ENCODE data around the gene SPOCK1.

Gene SPOCK1

GRCh38 chr5:137328991-137329390 is 170.1 kb downstream of the SPOCK1 start:
- DNase-seq (ENCODE audit: low spot score) = no peak

DNA sequence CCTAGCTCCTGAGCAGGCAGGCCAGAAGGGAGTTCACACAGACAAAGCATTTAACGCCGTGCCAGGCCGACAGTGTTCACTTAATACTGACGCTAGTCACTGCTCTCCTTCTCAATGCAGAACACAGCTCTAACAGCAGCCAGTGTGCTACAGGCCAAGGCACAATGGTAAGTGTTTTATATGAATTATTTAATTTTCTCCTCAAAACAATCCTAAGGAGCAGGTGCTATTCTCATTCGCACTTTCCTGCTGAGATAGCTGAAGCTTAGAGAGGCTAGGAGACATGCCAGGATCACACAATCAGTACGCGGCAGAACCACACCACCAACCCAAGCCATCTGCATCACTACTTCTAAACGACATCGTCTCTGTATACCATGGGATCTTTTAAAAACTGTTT is 170.7 kb downstream of the SPOCK1 start:
- no peak for DNase-seq (ENCODE audit: low spot score)

GRCh38 chr5:137325721-137326120 is 173.4 kb downstream of the SPOCK1 start:
- no peak for DNase-seq (ENCODE audit: low spot score)

GRCh38 chr5:137320056-137321045 is 178.8 kb downstream of the SPOCK1 start:
- DNase-seq (ENCODE audit: low spot score) = no peak

DNA sequence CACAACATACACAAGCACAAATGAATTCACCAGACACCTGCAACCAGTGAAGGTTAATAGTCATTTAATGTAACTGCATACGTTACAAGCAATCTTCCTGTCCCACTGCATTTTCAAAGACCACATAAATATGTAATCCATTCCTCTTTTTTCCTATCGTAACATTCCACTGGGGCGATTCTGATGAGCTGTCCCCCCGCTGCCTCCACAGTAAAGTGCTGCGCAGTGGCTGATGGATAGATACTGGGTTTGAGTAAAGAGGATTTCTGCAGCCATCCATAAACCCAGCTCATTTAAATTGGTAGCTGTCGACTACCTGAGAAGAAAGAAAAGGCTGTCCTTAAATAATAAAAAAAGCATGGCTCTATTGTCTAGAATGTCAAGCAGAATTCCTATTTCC is 181.1 kb downstream of the SPOCK1 start:
- no peak for DNase-seq (ENCODE audit: low spot score)

- DNase-seq (ENCODE audit: low spot score) = no peak
These were observed 182.8 kb downstream of the SPOCK1 start for GRCh38 chr5:137316346-137316736.

- DNase-seq (ENCODE audit: low spot score) = no peak
These were observed 183.4 kb downstream of the SPOCK1 start for GRCh38 chr5:137315534-137316345.

DNA sequence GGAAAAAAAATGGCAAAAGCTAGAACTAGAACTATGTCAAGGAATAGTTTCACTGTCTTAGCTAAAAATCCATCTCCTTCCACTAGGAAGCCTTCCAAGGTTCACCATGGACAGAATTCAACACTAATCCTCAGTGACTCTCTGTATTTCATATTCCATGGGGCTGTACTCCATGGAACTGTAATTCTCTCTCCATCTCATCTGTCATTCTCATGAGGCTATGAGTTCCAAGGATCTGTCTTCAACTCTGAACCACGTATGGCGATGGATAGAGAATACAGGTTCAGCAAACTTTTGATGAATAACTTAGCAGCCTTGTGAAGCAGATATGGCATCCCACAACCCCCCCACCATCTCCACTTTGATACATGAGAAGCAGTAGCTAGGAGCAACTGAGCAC is 184.0 kb downstream of the SPOCK1 start:
- no peak for DNase-seq (ENCODE audit: low spot score)

GRCh38 chr5:137313526-137314175 is 185.5 kb downstream of the SPOCK1 start:
- no peak for DNase-seq (ENCODE audit: low spot score)

DNA sequence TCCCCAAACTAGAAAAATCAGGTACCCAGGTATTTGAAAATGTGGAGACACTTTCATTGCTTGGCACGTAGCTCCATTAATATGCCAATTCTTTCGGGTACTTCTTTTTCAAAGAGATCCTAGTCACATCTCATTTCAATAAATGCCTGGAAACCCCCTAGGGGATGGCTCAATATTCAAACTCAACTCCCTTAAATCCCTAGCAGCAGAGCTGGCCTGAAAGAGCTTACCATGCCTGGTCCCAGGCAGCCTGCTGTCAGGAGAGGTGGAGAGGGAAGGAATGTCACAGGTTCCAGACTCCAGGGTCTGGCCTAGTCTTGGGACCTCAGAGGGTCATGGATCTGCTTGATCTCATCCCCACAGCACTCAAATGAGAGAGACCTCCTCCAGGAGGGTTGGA is 187.1 kb downstream of the SPOCK1 start:
- no peak for DNase-seq (ENCODE audit: low spot score)

GRCh38 chr5:137310051-137310730 is 188.9 kb downstream of the SPOCK1 start:
- DNase-seq (ENCODE audit: low spot score) = no peak

GRCh38 chr5:137309290-137309689 is 189.8 kb downstream of the SPOCK1 start:
- no peak for DNase-seq (ENCODE audit: low spot score)

DNA sequence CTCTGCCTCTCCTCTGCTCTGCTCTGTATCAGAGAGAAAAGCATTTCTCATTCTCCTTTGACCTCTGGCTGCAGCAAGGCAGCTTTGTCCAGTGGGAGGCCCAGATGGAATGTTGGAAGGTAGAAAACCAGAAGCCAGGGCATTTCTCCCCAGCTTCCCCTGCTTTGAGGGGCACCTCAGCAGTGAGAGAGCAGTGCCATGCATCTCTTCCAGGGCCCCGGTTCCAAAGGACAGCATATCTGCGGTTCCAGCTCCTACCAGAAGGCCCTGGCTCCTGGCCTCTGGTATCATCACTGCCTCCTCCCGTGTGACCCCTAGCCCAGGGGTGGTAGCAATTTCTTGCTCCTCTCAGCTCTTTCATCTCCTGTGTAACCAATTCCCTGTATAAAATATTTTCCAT is 190.8 kb downstream of the SPOCK1 start:
- DNase-seq (ENCODE audit: low spot score) = no peak

DNA sequence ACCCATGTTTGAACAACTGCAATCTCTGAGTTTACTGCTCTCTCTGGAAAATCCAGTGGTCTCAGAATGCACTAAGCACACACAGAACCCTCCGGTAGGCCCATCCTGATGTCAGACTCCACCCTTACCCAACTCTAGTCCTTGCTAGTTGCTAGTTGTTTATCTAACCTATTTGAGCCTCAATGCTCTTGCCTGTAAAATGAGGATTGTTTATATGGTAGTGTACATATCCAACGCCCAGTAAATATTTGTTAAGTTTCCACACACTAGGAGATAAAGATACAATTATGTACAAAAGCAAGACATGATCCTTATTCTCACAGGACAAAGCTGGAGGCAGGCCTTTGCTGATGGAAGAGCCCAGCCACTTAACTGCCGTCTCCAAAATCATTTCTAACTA is 192.2 kb downstream of the SPOCK1 start:
- no peak for DNase-seq (ENCODE audit: low spot score)

- no peak for DNase-seq (ENCODE audit: low spot score)
These were observed 193.0 kb downstream of the SPOCK1 start for GRCh38 chr5:137305971-137306602.

GRCh38 chr5:137304226-137304874 is 194.8 kb downstream of the SPOCK1 start:
- DNase-seq (ENCODE audit: low spot score) = no peak

DNA sequence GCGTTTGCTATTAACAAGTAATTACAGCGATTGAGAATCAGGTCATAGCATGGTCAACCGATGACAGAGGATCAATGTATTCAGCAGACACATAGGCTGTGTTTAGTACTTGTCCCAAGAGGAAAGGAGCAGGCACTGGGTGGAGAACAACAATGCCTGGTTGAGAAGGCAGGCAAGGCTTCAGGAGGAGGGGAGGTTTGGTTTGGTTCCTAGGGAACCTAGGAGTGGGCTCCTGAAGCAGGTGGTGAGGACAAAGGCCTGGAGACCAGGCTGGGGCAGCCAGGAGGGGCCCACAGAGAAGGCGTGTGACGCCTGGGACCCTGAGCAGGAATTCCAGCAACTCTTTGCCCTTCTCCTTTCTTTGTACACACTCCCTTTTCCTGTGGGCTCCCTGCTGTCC is 195.6 kb downstream of the SPOCK1 start:
- no peak for DNase-seq (ENCODE audit: low spot score)

DNA sequence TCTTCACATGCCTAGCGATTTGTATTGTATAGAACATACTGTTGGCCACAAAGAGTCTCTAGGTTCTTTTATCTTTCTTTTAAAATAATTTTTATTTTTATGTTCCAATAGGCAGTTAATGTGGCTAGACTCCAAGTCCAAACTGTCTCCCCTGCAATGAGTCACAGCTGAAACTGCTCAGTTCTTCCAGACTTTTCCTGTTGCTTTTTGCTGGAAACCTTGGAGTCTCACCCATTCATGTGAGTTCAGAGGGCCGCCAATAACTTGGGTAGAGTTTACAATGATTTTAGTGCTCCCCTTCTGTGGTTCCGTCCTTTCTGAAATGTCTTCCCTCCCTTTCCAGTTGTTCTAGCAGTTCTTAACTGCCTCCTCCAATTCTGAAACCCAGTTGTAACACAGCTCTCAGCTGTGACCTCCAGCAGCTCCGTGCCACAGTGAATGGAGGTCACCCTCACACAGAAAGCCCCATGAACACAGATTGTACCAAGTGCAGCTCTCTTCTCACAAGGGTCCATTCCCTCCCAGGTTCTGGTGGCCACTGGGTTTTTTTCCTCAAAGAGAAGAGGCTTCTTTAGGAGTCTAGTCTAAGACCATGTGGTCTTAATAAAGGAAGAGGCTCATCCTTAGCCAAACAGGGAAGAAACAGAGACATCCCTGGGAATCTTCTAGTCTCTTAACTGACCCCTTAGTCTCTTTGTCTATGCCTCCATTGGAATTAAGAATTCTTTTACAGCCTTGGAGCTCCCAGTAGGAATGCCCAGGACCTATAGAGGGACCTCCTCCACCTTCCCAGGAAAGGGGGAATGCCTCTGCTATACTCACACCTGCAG is 198.5 kb downstream of the SPOCK1 start:
- DNase-seq (ENCODE audit: low spot score) = no peak

DNA sequence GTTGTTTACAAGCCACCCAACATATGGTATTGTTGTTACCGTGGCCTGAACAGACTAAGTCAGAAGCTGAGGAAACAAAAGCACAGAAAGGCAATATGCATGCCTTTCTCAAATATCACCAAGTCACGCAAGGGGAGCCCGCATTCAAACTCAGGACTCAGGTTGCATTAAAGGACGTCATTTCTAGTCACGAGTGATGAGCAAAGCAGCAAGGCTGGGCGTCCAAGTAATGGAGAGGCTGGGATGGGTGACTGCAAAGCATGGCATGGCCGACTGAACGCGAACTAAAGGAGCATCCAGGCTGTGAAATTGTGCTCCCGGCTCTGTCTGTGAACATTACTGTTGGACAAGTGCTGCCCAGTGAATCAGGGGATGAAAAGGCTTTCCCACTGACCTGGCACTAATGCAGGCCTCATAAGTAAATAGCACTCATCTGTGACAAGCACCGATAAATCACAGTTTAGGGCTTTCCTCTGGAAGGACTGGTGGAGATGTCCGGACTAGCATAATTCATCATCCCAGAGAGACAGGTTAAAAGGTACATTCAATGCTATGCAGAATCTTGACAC is 202.8 kb downstream of the SPOCK1 start:
- no peak for DNase-seq (ENCODE audit: low spot score)

- no peak for DNase-seq (ENCODE audit: low spot score)
These were observed 204.5 kb downstream of the SPOCK1 start for GRCh38 chr5:137294604-137295003.

Measured in left forelimb (tissue), 1 donor.